Measurements from ENCODE around the gene CYTH4. TPM values are rescaled to one million over a fixed set of nuclear protein-coding genes. Genes with fewer than 3 reads are reported as not detected.

The CYTH4 gene
- total and polyA plus RNA-seq, 10 of the 15 experiments (the other 5 are each of a cell fraction or from before 2014, with no cell fraction given) = 1.5 to 27.3 (median 16.9) TPM

DNA sequence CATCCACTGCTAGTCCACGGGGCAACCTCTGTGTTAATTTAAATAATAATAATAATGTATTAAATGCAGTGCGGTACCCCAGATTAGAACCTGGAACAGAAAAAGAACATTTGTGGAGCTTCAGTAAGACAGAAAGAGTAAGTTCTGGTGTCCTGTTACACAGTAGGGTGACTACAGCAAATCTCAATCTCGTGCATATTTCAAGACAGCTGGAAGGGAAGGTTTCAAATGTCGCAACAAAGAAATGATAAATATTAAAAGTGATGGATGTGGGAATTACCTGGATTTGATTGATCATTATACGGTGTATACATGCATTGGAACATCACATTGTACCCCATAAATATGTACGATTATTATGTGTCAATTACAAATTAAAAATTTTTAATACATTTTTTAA lies 36.6 kb upstream of the CYTH4 start:
- no peak for FAIRE-seq
- BruUV-seq (replicated peaks) = no TSS peak
- ChIA-PET POLR2A (interaction anchor here (1.0 to 12.5 kb wide), 6 partner anchors 9 to 83 kb away, joined by 4 to 246 read pairs (median 45); no protein-coding TSS in a partner anchor), CTCF (interaction anchor here (0.6 to 12.8 kb wide), 15 partner anchors 7 to 775 kb away, joined by 3 to 265 read pairs (median 6); no protein-coding TSS in a partner anchor), RAD21 (ENCODE audit: unreplicated experiment) (interaction anchor here (0.7 to 9.8 kb wide), 9 partner anchors 8 to 96 kb away, joined by 4 to 196 read pairs (median 84); partner anchors contain the start of gene IL2RB), SMC1A (ENCODE audit: uncharacterized antibody, unreplicated experiment) (interaction anchor here (0.7 to 10.3 kb wide), 12 partner anchors 9 to 96 kb away, joined by 3 to 165 read pairs (median 30); partner anchors contain the start of gene IL2RB)
- Histone ChIP-seq H3K9me3 (replicated peaks; ENCODE audit: control insufficient read depth, insufficient read depth, low read length) (no peaks in the 10 kb centered on the region), H3K27me3 (replicated peaks in 1 of 2; ENCODE audit: control insufficient read depth in 2 of 2, insufficient read depth in 2 of 2, low read length in 1 of 2) (no peaks in the 10 kb centered on the region), H3K27ac (ENCODE audit: control insufficient read depth, insufficient read depth) (peak overlapping the region; percentile 96; the same call in 1 of the 2 replicates), H3K4me2 (ENCODE audit: control insufficient read depth, insufficient read depth) (peak overlapping the region; percentile 73), H3K4me3 (no peak overlapping the region), H3K36me3 (ENCODE audit: control insufficient read depth in 2 of 2, insufficient read depth in 2 of 2, low read length in 1 of 2) (peaks cover 7 to 9% of the 10 kb centered on the region in 2 experiments), H2AFZ (ENCODE audit: control insufficient read depth, low read depth, low read length) (no peak overlapping the region), H3K9ac (ENCODE audit: control insufficient read depth, insufficient read depth, low read length) (peak overlapping the region; percentile 38; the same call in 1 of the 2 replicates), H4K20me1 (ENCODE audit: control insufficient read depth, insufficient read depth) (no peaks in the 10 kb centered on the region), H3K4me1 (ENCODE audit: control insufficient read depth, insufficient read depth, low read length) (peaks cover 39% of the 10 kb centered on the region), H3K79me2 (ENCODE audit: control insufficient read depth, insufficient read depth, low read length) (peaks cover 38% of the 10 kb centered on the region)
- no peak for ATAC-seq
- intact Hi-C loops (cut with micrococcal nuclease; ENCODE audit: unreplicated experiment) = loop anchor here (2.0 kb wide), 1 partner anchor 21 kb away; no protein-coding TSS in a partner anchor
- TF ChIP-seq TAF1 (IDR thresholded peaks at IDR 0.05; ENCODE audit: borderline replicate concordance, low read depth, low read length) = 0 out of 2 replicates have a peak, but pooled peaks have one; percentile 26
- no peak for TF ChIP-seq MYB (IDR thresholded peaks at IDR 0.05; ENCODE audit: borderline replicate concordance, low read depth, low read length)
- no peak for TF ChIP-seq ZZZ3 (IDR thresholded peaks at IDR 0.05; ENCODE audit: control insufficient read depth, insufficient read length, low read depth)
- TF ChIP-seq PAX8 (IDR thresholded peaks at IDR 0.05) = no peak
- no peak for TF ChIP-seq PML (IDR thresholded peaks at IDR 0.05; ENCODE audit: low read length)
- peak; percentile 4; the same call in 1 of the 2 replicates for TF ChIP-seq RAD51 (IDR thresholded peaks at IDR 0.05)
- no peak for DNase-seq (ENCODE audit: low read depth, low spot score)
- WGBS (ENCODE audit: insufficient coverage, insufficient replicate concordance, low lambda C conversion rate, missing lambda C conversion rate) = 10% methylated on average over 6 of the region's 6 CpGs
- in situ Hi-C loops (cut with MboI) = no loop called here

DNA sequence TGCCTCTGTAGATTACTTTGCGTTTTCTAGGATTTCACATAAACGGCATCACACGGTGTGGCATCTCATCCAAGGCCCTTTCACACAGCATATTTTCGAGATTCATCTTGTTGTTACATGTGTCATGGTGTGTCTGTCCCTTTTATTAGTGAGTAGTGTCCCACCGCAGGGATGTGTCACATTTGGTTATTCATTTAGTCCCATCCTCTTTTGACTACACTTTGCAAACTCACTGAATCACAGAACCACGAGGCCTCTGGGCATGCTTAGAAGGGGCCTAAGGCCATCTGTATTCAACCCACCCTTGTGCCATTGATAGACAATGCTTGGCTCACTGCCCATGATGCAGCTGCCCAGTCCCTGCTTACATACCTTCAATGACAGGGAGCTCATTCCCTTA lies 34.1 kb upstream of the CYTH4 start:
- RAD21 ChIA-PET (ENCODE audit: unreplicated experiment) = interaction anchor here (0.9 to 8.4 kb wide), 6 partner anchors 11 to 49 kb away, joined by 3 to 132 read pairs (median 4); no protein-coding TSS in a partner anchor
- H3K4me2 ChIP-seq (ENCODE audit: control insufficient read depth, insufficient read depth) = no peak overlapping the region; the same call in 1 of the 2 replicates
- intact Hi-C loops (cut with micrococcal nuclease; ENCODE audit: unreplicated experiment) = no loop called here

More for the DNA sequence above, 34.1 kb upstream of the CYTH4 start:
- H3K27ac ChIP-seq (ENCODE audit: control insufficient read depth, insufficient read depth) = no peak overlapping the region
- ChIA-PET POLR2A (interaction anchor here (1.3 to 12.5 kb wide), 4 partner anchors 12 to 85 kb away, joined by 3 to 246 read pairs (median 6); no protein-coding TSS in a partner anchor), SMC1A (ENCODE audit: uncharacterized antibody, unreplicated experiment) (interaction anchor here (0.7 to 10.3 kb wide), 5 partner anchors 6 to 48 kb away, joined by 3 to 165 read pairs (median 3); no protein-coding TSS in a partner anchor), CTCF (interaction anchor here (1.1 to 12.8 kb wide), 2 partner anchors 12 to 18 kb away, joined by 6 to 265 read pairs; no protein-coding TSS in a partner anchor)
- H3K4me1 ChIP-seq (ENCODE audit: control insufficient read depth, insufficient read depth, low read length) = peaks cover 24% of the 10 kb centered on the region
- H4K20me1 ChIP-seq (ENCODE audit: control insufficient read depth, insufficient read depth) = no peaks in the 10 kb centered on the region
- no TSS peak for BruUV-seq (replicated peaks)
- ATAC-seq = peak; percentile 4; the same call in 1 of the 3 replicates
- peaks cover 13% of the 10 kb centered on the region for H3K79me2 ChIP-seq (ENCODE audit: control insufficient read depth, insufficient read depth, low read length)
- no peaks in the 10 kb centered on the region for H3K27me3 ChIP-seq (replicated peaks in 1 of 2; ENCODE audit: control insufficient read depth in 2 of 2, insufficient read depth in 2 of 2, low read length in 1 of 2)
- in situ Hi-C loops (cut with MboI) = no loop called here
- no peaks in the 10 kb centered on the region for H3K36me3 ChIP-seq (ENCODE audit: control insufficient read depth in 2 of 2, insufficient read depth in 2 of 2, low read length in 1 of 2)
- no peak overlapping the region; the same call in 1 of the 2 replicates for H3K9ac ChIP-seq (ENCODE audit: control insufficient read depth, insufficient read depth, low read length)
- peak overlapping the region; percentile 59 for H2AFZ ChIP-seq (ENCODE audit: control insufficient read depth, low read depth, low read length)
- no peak for TF ChIP-seq SRF (IDR thresholded peaks at IDR 0.05; ENCODE audit: low read depth in 2 of 2, low read length in 2 of 2)
- no peak for TF ChIP-seq POLR2AphosphoS5 (IDR thresholded peaks at IDR 0.05; ENCODE audit: low read length)
- TF ChIP-seq RB1 (IDR thresholded peaks at IDR 0.05; ENCODE audit: borderline replicate concordance) = no peak
- TF ChIP-seq ZZZ3 (IDR thresholded peaks at IDR 0.05; ENCODE audit: control insufficient read depth, insufficient read length, low read depth) = no peak
- no peak for TF ChIP-seq CBFB (IDR thresholded peaks at IDR 0.05; ENCODE audit: low read depth)
- peak; percentile 33 for TF ChIP-seq RUNX3 (IDR thresholded peaks at IDR 0.05; ENCODE audit: low read length)
- TF ChIP-seq JUNB (IDR thresholded peaks at IDR 0.05) = peak; percentile 41
- no peak for TF ChIP-seq TBL1XR1 (IDR thresholded peaks at IDR 0.05; ENCODE audit: low read depth, low read length)
- TF ChIP-seq, protein P1, sequence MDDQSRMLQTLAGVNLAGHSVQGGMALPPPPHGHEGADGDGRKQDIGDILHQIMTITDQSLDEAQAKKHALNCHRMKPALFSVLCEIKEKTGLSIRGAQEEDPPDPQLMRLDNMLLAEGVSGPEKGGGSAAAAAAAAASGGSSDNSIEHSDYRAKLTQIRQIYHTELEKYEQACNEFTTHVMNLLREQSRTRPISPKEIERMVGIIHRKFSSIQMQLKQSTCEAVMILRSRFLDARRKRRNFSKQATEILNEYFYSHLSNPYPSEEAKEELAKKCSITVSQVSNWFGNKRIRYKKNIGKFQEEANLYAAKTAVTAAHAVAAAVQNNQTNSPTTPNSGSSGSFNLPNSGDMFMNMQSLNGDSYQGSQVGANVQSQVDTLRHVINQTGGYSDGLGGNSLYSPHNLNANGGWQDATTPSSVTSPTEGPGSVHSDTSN (IDR thresholded peaks at IDR 0.05; ENCODE audit: insufficient replicate concordance, low read depth, low read length) = peak; percentile 36
- no peak overlapping the region for H3K4me3 ChIP-seq
- DNase-seq (ENCODE audit: low read depth, low spot score) = no peak
- no peak for FAIRE-seq
- WGBS (ENCODE audit: insufficient coverage, insufficient replicate concordance, low lambda C conversion rate, missing lambda C conversion rate) = 2% methylated on average over 6 of the region's 6 CpGs
- H3K9me3 ChIP-seq (replicated peaks; ENCODE audit: control insufficient read depth, insufficient read depth, low read length) = no peaks in the 10 kb centered on the region

All from GM12878 (cell line).